Inflammatory macrophage treated with lipopolysaccharide for 4 hours (primary cell): ENCODE measurements around the gene NFIC.
"Not testable (repeated sequence)": the region's sequence is repeated elsewhere in the genome, so short reads cannot be mapped to it uniquely, and the experiment has no call there.

Source experiments
- DNase-seq: peaks from one replicate; pipeline ENCODE4 v3.0.0-alpha.2; 2020

The NFIC gene

GRCh38 chr19:3401004-3401768, 34.8 kb downstream of the NFIC start:
- no peak for DNase-seq

DNA sequence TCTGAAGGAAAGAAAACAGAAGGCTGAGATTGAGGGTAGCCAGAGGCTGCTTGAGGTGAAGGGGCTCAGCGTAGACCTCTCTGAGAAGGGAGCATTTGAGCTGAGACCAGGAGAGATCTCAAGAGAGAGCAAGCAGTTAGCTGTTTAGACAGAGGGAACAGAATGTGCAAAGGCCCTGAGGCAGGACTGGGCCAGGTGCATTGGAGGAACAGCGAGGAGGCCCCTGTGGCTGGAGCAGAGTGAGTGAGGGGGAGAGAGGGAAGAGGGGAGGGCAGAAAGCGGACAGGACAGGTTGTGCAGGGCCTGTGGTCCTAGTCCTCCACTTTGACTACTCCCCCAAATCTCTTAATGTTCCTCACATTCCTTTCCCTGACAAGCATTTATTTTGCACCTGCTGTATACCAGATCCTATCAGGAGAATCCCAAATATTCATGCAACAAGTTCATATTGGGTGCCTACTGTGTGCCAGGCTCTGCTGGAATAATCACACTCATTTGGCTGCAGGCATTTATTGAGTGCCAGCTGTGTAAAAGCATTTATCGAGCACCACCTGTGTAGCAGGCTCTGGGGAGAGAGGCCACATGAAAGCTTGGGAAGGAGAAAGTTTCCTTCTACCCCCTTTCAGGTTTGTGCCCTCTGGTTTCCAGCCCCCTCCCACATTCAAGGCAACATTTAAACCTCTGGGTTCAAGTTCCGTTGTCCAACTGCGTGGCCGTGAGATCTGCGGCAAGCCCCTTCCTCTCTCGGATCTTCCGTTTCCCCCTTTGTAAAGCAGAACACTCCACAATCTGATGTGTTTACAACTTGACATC, 36.5 kb downstream of the NFIC start:
- DNase-seq: no peak

- no peak for DNase-seq
Observed at GRCh38 chr19:3403489-3404323, 37.3 kb downstream of the NFIC start.

GRCh38 chr19:3404324-3405260, 38.2 kb downstream of the NFIC start:
- no peak for DNase-seq

DNA sequence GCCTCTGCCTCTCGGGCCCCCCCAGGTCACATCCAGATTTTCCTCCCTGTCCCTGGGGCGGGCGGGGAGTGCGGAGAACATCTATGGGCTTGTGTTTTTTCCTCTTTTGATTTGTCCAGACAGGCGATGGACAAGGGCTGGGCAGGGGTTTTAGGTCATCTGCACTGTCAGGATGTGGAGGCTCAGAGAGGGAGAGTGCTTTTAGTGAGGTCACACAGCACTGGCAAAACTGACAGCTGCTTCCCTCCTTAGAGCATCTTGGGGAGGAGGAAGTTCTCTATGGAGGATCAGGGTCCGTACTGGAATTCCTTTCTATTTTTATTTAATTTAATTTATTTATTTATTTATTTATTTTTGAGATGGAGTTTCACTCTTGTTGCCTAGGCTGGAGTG, 38.9 kb downstream of the NFIC start:
- DNase-seq: no peak

- DNase-seq: no peak
Observed at GRCh38 chr19:3406571-3407111, 40.3 kb downstream of the NFIC start.

GRCh38 chr19:3407556-3408516, 41.5 kb downstream of the NFIC start:
- DNase-seq: no peak

- DNase-seq: no peak
Observed at GRCh38 chr19:3408996-3409345, 42.6 kb downstream of the NFIC start.

GRCh38 chr19:3409346-3410064, 43.1 kb downstream of the NFIC start:
- no peak for DNase-seq

DNA sequence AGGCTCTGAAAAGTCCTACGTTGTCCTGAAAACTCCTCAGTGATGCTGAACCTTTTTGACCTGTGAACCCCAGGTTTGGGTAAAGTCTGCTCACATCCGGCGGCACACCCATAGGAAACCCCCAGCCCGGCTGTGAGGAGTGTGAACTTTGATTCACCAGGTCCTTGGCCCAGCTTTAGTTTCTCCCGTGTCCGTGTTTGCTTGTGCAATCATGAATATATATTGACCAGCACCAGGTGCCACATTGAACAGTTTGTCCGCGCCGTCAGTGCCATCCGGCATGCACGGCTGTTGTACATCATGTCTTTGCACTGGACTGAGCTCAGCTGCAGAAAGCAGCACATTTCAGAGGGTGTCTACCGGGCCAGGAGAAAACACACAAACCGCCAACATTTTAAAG, 45.3 kb downstream of the NFIC start:
- no peak for DNase-seq

DNA sequence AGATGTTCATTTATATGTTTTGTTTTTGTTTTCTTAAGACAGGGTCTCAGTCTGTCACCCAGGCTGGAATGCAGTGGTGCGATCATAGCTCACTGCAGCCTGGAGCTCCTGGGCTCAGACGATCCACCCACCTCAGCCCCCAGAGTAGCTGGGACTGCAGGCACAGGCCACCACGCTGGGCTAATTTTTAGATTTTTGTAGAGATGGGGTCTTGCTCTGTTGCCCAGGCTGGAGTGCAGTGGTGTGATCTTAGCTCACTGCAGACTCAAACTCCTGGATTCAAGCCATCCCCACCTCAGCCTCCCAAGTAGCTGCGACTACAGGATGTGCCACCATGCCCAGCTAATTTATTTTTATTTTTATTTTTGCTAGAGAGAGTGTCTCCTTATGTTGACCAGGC, 45.7 kb downstream of the NFIC start:
- no peak for DNase-seq

DNA sequence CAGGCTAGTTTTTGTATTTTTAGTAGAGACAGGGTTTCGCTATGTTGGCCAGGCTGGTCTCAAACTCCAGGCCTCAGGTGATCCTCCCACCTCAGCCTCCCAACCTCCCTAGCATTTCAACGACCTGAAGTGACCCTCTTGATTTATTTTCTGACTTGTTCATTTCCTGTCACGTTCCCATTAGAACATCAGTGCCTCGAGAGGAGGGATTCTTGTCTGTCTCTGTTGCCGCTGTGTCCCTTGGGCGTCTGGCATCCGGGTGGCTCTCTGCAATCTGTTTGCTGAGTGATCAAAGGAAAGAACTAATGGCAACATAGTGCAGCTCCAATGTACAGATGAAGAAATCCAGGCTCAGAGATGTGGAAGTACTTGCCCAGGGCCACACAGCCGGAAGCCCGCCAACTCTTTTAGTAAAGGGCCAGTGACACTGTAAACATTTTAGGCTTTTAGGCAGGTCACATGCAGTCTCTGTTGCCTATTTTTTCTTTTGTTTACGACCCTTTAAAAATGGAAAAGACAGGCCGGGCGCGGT, 47.5 kb downstream of the NFIC start:
- no peak for DNase-seq

GRCh38 chr19:3415695-3416094, 49.3 kb downstream of the NFIC start:
- DNase-seq: no peak

- no peak for DNase-seq
Observed at GRCh38 chr19:3420244-3420755, 53.9 kb downstream of the NFIC start.

DNA sequence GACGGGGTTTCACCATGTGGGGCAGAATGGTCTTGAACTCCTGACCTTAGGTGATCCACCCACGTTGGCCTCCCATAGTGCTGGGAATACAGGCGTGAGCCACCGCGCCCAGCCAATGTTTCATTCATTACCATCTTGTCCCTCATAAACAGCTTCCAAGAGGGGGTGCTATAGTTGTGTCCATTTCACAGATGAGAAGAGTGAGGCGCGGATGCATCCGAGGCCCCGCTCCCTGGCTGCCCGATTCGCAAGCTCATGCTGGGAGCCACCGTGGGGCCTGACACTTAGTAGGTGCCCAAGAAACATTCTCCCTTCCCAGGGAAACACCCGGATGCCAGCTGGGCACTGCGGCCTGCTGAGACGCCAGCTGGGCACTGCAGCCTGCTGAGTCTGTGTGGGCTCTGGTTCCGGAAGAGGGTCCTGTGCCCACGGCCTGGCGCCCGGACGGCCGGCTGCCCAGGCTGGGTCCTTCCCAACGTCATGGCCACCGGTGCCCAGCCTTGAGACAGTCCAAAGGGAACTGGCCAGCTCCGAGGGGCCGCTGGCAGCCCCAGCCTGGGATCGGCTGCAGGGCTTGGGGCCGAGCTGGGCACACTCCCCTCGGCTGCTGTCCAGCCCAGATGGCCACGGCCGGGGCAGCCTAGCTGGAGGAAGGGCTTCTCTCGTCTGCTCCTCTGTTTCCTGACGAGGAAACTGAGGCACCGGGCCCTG, 54.7 kb downstream of the NFIC start:
- DNase-seq: no peak

GRCh38 chr19:3421656-3422055, 55.3 kb downstream of the NFIC start:
- not testable (repeated sequence) for DNase-seq

- DNase-seq: no peak
Observed at GRCh38 chr19:3423183-3423829, 56.9 kb downstream of the NFIC start.

GRCh38 chr19:3426433-3426832, 60.0 kb downstream of the NFIC start:
- no peak for DNase-seq

DNA sequence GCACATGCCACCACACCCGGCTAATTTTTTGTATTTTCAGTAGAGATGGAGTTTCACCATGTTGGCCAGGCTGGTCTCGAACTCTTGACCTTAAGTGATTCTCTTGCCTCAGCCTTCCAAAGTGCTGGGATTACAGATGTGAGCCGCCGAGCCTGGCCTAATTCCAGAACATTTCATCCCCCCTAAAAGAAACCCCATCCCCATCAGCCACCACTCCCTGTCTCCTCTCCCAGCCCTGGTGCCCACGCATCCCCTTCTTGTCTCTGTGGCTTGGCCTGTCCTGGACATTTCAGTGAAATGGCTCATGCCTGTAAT, 63.9 kb downstream of the NFIC start:
- not testable (repeated sequence) for DNase-seq
